ACC112 (cell line): ENCODE data around the gene TECTB.

Experiments
- H2AFZ ChIP-seq: fragments of 200-600 bp; sonication (generic); one replicate; pipeline ENCODE4 v1.6.0; 2017; ENCODE audit warnings: antibody characterized with exemption, low read length; ENCODE audit not compliant: unreplicated experiment
- H3K27ac ChIP-seq: fragments of 200-600 bp; sonication (generic); 2 replicates; pipeline ENCODE4 v1.5.1; 2014; ENCODE audit warnings: low read depth, mild to moderate bottlenecking, antibody characterized with exemption, low read length, moderate library complexity
- H3K27me3 ChIP-seq: fragments of 200-600 bp; sonication (generic); 2 replicates; pipeline ENCODE4 v1.6.1; 2014; ENCODE audit warnings: mild to moderate bottlenecking, antibody characterized with exemption, low read length, moderate library complexity, mixed read lengths; ENCODE audit not compliant: insufficient read depth
- H3K36me3 ChIP-seq: fragments of 200-600 bp; sonication (generic); 2 replicates; pipeline ENCODE4 v1.6.1; 2016; ENCODE audit warnings: mild to moderate bottlenecking, antibody characterized with exemption, low read length, moderate library complexity, mixed read lengths; ENCODE audit not compliant: insufficient read depth
- H3K4me1 ChIP-seq: fragments of 200-600 bp; sonication (generic); one replicate; pipeline ENCODE4 v1.6.1; 2016; ENCODE audit warnings: low read length, mixed read lengths; ENCODE audit not compliant: insufficient read depth, unreplicated experiment, control insufficient read depth
- H3K4me3 ChIP-seq: fragments of 200-600 bp; sonication (generic); 2 replicates; pipeline ENCODE4 v1.5.1; 2014; ENCODE audit warnings: mild to moderate bottlenecking, low read depth, low read length
- H3K79me2 ChIP-seq: fragments of 200-600 bp; sonication (generic); one replicate; pipeline ENCODE4 v1.6.0; 2016; ENCODE audit warnings: low read length; ENCODE audit not compliant: control insufficient read depth, unreplicated experiment, insufficient read depth

Gene TECTB

DNA sequence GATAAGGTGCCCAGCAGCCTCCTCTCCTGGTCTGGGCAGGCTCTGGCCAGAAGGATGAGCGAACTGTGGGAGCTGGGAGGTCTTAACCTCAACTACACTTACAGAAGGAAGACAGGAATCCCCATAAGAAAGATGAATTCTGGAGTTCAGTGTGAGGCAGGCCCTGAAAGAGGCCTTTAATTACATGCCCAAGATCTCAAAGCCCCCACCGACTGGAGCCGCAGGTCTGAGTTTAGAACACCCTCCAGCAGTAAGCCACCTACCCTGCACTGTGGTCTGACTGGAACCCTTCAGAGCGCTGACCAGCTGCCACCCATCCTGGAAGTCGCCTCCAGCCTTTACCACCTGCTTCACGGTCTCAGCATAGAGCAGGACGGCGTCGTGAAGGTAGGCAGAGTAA lies 62.5 kb downstream of the TECTB start:
- Histone ChIP-seq H3K4me1 (no peaks in the 10 kb centered on the region), H3K79me2 (no peaks in the 10 kb centered on the region), H3K27ac (no peak overlapping the region), H3K36me3 (no peaks in the 10 kb centered on the region), H3K4me3 (no peak overlapping the region), H2AFZ (no peak overlapping the region), H3K27me3 (no peaks in the 10 kb centered on the region)

DNA sequence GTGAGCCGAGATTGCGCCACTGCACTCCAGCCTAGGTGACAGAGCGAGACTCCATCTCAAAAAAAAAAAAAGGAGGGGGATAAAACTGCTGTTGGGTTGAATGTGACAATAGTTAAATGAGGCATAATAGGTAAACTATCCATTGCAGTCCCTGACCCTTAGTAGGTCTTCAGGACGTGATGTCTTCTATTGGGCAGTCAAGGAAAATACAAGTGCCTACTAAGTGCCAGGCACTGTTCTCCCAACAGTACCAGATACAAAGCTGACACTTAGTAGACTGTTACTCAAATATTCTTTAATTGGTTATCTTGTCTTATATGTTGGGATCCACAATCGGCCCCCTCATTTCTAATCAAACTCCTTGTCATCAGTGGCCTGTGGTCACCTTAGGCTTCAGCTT lies 63.6 kb downstream of the TECTB start:
- no peaks in the 10 kb centered on the region for H3K36me3 ChIP-seq
- no peaks in the 10 kb centered on the region for H3K79me2 ChIP-seq

DNA sequence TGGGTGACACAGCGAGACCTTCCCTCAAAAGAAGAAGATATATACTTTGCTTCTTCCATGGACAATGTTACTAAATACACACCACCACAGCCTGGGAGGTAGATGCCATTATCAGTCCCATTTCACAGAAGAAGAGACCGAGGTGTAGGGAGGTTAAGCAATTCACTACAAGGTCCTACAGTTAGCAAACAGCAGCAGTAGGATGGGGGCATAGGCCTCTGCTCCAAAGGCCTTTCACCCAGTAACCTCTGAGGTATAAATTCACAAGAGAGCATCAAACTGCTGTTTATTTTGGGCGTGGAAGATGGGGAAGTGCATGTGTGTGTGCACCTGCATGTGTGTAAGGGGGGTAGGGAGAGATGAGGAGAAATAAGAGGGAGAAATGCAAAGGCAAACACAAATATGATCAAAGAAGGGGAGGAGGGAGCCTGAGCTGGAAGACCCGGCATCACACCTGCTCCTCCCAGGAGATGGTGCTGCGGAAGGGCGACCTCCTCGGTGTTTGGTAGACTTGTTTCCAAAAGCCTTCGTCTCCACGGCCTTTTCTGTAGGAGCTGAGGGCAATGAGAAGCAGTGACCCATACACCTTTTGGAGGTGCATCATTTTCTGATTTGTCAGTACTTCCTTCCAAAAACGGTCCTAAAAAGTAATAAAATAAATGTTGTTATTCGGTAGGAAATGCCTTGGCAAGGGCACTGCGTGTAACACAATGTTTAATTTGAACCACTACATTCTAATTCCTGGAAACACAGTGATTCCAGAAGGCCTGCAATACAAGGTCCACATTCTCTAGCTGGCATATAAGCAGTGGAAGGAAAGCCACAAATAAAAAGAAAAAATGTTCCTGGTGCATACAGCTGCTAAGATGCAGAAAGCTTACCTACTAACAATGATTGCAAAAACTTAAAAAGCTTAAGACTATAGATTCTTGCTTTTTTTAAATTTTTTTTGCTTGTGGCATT lies 64.8 kb downstream of the TECTB start:
- Histone ChIP-seq H3K27me3 (no peaks in the 10 kb centered on the region), H3K36me3 (no peaks in the 10 kb centered on the region), H2AFZ (no peak overlapping the region), H3K79me2 (no peaks in the 10 kb centered on the region), H3K4me3 (no peak overlapping the region), H3K27ac (no peak overlapping the region), H3K4me1 (no peaks in the 10 kb centered on the region)

More for the DNA sequence above, 63.6 kb downstream of the TECTB start:
- Histone ChIP-seq H3K27ac (no peak overlapping the region), H3K4me3 (no peak overlapping the region), H2AFZ (no peak overlapping the region), H3K27me3 (no peaks in the 10 kb centered on the region), H3K4me1 (no peaks in the 10 kb centered on the region)

- Histone ChIP-seq H3K27ac (no peak overlapping the region), H3K79me2 (no peaks in the 10 kb centered on the region), H3K4me1 (no peaks in the 10 kb centered on the region), H3K27me3 (no peaks in the 10 kb centered on the region), H3K4me3 (no peak overlapping the region), H3K36me3 (no peaks in the 10 kb centered on the region), H2AFZ (no peak overlapping the region)
These were observed 65.6 kb downstream of the TECTB start for GRCh38 chr10:112348759-112349158.

DNA sequence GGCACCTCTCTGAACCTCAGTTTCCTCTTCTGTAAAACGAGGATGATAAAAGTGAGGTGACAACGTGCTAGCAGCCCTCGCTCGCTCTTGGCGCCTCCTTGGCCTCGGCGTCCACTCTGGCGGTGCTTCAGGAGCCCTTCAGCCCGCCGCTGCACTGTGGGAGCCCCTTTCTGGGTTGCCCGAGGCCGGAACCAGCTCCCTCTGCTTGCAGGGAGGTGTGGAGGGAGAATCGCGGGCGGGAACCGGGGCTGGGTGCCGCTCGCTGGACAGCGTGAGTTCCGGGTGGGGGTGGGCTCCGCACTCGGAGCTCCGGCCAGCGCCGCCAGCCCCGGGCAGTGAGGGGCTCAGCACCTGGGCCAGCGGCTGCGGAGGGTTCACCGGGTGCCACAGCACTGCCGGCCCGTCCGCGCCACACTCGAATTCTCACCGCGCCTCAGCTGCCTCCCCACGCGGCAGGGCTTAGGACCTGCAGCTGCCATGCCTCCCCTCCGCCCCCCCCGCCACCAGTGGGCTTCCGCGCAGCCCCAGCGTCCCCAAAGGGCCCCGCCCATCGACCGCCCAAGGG lies 66.4 kb downstream of the TECTB start:
- Histone ChIP-seq H3K27ac (no peak overlapping the region), H3K4me1 (no peaks in the 10 kb centered on the region), H3K79me2 (no peaks in the 10 kb centered on the region), H3K27me3 (no peaks in the 10 kb centered on the region), H2AFZ (no peak overlapping the region), H3K36me3 (no peaks in the 10 kb centered on the region), H3K4me3 (no peak overlapping the region)

DNA sequence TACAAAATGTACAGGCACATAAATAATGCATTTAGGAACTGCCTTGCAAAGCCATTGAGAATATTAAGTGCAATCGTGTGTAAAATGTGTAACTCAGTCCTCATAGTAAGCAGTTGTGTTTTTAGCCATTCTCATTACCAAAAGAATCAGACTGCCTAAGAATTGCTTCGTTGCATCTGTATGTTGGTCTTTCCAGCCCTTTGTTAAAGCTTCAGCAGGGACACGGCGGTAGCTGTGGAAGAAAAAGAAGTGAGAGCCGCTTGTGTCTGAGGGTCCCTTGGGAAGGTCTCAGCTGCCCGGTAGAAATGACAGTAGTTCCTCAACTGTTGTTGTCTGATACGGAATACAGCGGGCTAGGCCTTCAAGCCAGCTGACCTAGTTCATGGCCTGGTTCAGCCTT lies 67.9 kb downstream of the TECTB start:
- no peaks in the 10 kb centered on the region for H3K27me3 ChIP-seq
- no peaks in the 10 kb centered on the region for H3K4me1 ChIP-seq
- H2AFZ ChIP-seq: no peak overlapping the region
- H3K4me3 ChIP-seq: no peak overlapping the region
- no peaks in the 10 kb centered on the region for H3K36me3 ChIP-seq
- H3K79me2 ChIP-seq: no peaks in the 10 kb centered on the region
- no peak overlapping the region for H3K27ac ChIP-seq

DNA sequence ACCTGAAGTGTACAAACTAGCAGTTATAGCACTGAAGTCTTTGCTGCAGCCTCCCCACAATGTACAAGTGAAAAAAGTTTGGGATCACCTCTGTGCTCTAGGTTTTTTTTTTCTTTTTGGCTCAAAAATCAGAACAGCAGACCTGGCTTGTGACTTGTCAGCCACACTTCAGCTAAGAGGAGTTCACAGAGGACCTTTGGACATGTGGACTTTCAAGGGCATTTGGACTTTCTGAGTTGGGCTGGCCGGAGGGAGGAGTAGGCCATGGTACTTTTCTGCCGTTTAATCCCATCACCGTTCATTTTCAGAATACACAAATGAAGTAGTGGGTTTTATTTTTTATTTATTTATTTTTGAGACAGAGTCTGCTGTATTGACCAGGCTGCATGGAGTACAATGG lies 68.8 kb downstream of the TECTB start:
- H3K4me3 ChIP-seq: no peak overlapping the region
- no peak overlapping the region for H2AFZ ChIP-seq
- H3K79me2 ChIP-seq: no peaks in the 10 kb centered on the region
- H3K27ac ChIP-seq: no peak overlapping the region
- H3K36me3 ChIP-seq: no peaks in the 10 kb centered on the region
- H3K27me3 ChIP-seq: no peaks in the 10 kb centered on the region
- no peaks in the 10 kb centered on the region for H3K4me1 ChIP-seq

GRCh38 chr10:112353046-112353445 lies 69.8 kb downstream of the TECTB start:
- Histone ChIP-seq H3K79me2 (no peaks in the 10 kb centered on the region), H3K36me3 (no peaks in the 10 kb centered on the region), H2AFZ (no peak overlapping the region), H3K27me3 (no peaks in the 10 kb centered on the region), H3K4me1 (no peaks in the 10 kb centered on the region), H3K27ac (no peak overlapping the region), H3K4me3 (no peak overlapping the region)
